MM.1S (cell line): Measurements from ENCODE around the gene BTBD16.

ENCODE experiments used
- CTCF ChIP-seq: fragments of 300-600 bp; sonication (generic); IDR thresholded peaks from 2 replicates; pipeline ENCODE4 v1.5.1; 2016; ENCODE audit warnings: antibody characterized with exemption, low read length, mixed read lengths
- EZH2 ChIP-seq: fragments of 300-600 bp; sonication (generic); optimal IDR thresholded peaks from 2 replicates; pipeline ENCODE3; 2017; ENCODE audit warnings: low read depth, mild to moderate bottlenecking, antibody characterized with exemption, low read length, mixed read lengths

- TF ChIP-seq EZH2 (no peak), CTCF (no peak)
Observed at GRCh38 chr10:122310311-122311050, 39.4 kb downstream of the BTBD16 start.
